HEK293T (cell line): ENCODE measurements around the gene MUC12.

Experiments
- CTCF ChIA-PET: fragments of 350-600 bp; formaldehyde crosslinking; extraction: SDS; loops from one replicate; lab custom pipeline; 2021; ENCODE audit warnings: antibody characterized with exemption, inconsistent platforms; lab: Yijun Ruan, JAX
- POLR2A ChIA-PET: fragments of 350-600 bp; formaldehyde crosslinking; extraction: SDS; loops from one replicate; lab custom pipeline; 2020; ENCODE audit warnings: antibody characterized with exemption, inconsistent platforms; lab: Yijun Ruan, JAX
- DNase-seq: peaks from one replicate; pipeline ENCODE4 v3.0.0; 2012; ENCODE audit warnings: mixed read lengths; ENCODE audit errors: extremely low spot score
- ARNT ChIP-seq: fragments of 450-650 bp; IDR thresholded peaks from 2 replicates; pipeline ENCODE4 v1.6.1; 2017; ENCODE audit warnings: mild to moderate bottlenecking
- BHLHE40 ChIP-seq: fragments of 450-650 bp; IDR thresholded peaks from 2 replicates; pipeline ENCODE4 v1.6.1; 2016; ENCODE audit warnings: mild to moderate bottlenecking, moderate library complexity, borderline replicate concordance
- CTBP1 ChIP-seq: fragments of 450-650 bp; IDR thresholded peaks from 2 replicates; pipeline ENCODE4 v1.6.1; 2016; ENCODE audit warnings: borderline replicate concordance
- ELF4 ChIP-seq: fragments of 450-650 bp; IDR thresholded peaks from 2 replicates; pipeline ENCODE4 v1.6.1; 2017; ENCODE audit warnings: antibody characterized with exemption
- FOXA1 ChIP-seq: fragments of 450-650 bp; IDR thresholded peaks from 2 replicates; pipeline ENCODE4 v1.6.1; 2016; ENCODE audit warnings: mild to moderate bottlenecking
- FOXK2 ChIP-seq: fragments of 450-650 bp; IDR thresholded peaks from 2 replicates; pipeline ENCODE4 v1.6.1; 2016; ENCODE audit warnings: mild to moderate bottlenecking
- FOXM1 ChIP-seq: fragments of 450-650 bp; IDR thresholded peaks from 2 replicates; pipeline ENCODE4 v1.6.1; 2017; ENCODE audit warnings: mild to moderate bottlenecking, borderline replicate concordance
- HDGF ChIP-seq: fragments of 450-650 bp; IDR thresholded peaks from 2 replicates; pipeline ENCODE4 v1.6.1; 2017; ENCODE audit warnings: antibody characterized with exemption, borderline replicate concordance
- L3MBTL2 ChIP-seq: fragments of 450-650 bp; conservative IDR thresholded peaks from 2 replicates; pipeline ENCODE4 v1.6.1; 2016; ENCODE audit warnings: mild to moderate bottlenecking
- LEF1 ChIP-seq: fragments of 450-650 bp; IDR thresholded peaks from 2 replicates; pipeline ENCODE4 v1.6.1; 2017; ENCODE audit warnings: mild to moderate bottlenecking, borderline replicate concordance
- NFRKB ChIP-seq: fragments of 450-650 bp; IDR thresholded peaks from 2 replicates; pipeline ENCODE4 v1.6.1; 2016; ENCODE audit warnings: mild to moderate bottlenecking, moderate library complexity
- PKNOX1 ChIP-seq: fragments of 450-650 bp; IDR thresholded peaks from 2 replicates; pipeline ENCODE4 v1.6.1; 2016
- SP1 ChIP-seq: fragments of 450-650 bp; IDR thresholded peaks from 2 replicates; pipeline ENCODE4 v1.6.1; 2017
- SUZ12 ChIP-seq: fragments of 450-650 bp; IDR thresholded peaks from 2 replicates; pipeline ENCODE4 v1.6.1; 2016; ENCODE audit warnings: mild to moderate bottlenecking
- TARDBP ChIP-seq: fragments of 450-650 bp; IDR thresholded peaks from 2 replicates; pipeline ENCODE4 v1.6.1; 2016
- ZNF384 ChIP-seq: fragments of 450-650 bp; IDR thresholded peaks from 2 replicates; pipeline ENCODE4 v1.6.1; 2016

MUC12 gene

GRCh38 chr7:101066141-101066832, 96.9 kb downstream of the MUC12 start:
- ChIA-PET POLR2A (interaction anchor here (2.0 kb wide), 1 partner anchor 177 kb away, joined by 6 read pairs; the partner anchor contains the start of gene UFSP1), CTCF (interaction anchor here (1.1 to 2.0 kb wide), 2 partner anchors 8 to 11 kb away, joined by 3 to 9 read pairs; no protein-coding TSS in a partner anchor)
- no peak for DNase-seq
- TF ChIP-seq FOXM1 = no peak
- 0 out of 2 replicates have a peak, but pooled peaks have one; percentile 28 for TF ChIP-seq CTBP1
- peak; percentile 34; the same call in 1 of the 2 replicates for TF ChIP-seq PKNOX1
- TF ChIP-seq SP1 = no peak

- no peak for TF ChIP-seq ELF4
- TF ChIP-seq SP1 = no peak
- TF ChIP-seq ARNT = no peak
- no peak for TF ChIP-seq CTBP1
- TF ChIP-seq FOXA1 = no peak
- TF ChIP-seq PKNOX1 = no peak
- no peak for TF ChIP-seq L3MBTL2
- no peak for TF ChIP-seq BHLHE40
- TF ChIP-seq ZNF384 = no peak
- TF ChIP-seq NFRKB = no peak
- no peak for TF ChIP-seq TARDBP
- TF ChIP-seq FOXM1 = no peak
- TF ChIP-seq HDGF = no peak
- TF ChIP-seq LEF1 = no peak
- no peak for TF ChIP-seq FOXK2
- TF ChIP-seq SUZ12 = no peak
- DNase-seq = no peak
- CTCF ChIA-PET = interaction anchor here (1.1 to 2.0 kb wide), 2 partner anchors 9 to 11 kb away, joined by 3 to 9 read pairs; no protein-coding TSS in a partner anchor
- POLR2A ChIA-PET = interaction anchor here (2.0 kb wide), 1 partner anchor 177 kb away, joined by 6 read pairs; the partner anchor contains the start of gene UFSP1
Measured at GRCh38 chr7:101066833-101067177, 97.4 kb downstream of the MUC12 start.

- TF ChIP-seq BHLHE40 (no peak), NFRKB (no peak), ARNT (no peak), TARDBP (no peak), SP1 (no peak), ELF4 (no peak), FOXA1 (no peak), CTBP1 (no peak), ZNF384 (no peak), L3MBTL2 (no peak), SUZ12 (no peak), LEF1 (no peak), HDGF (no peak), FOXM1 (no peak), FOXK2 (no peak), PKNOX1 (no peak)
- no peak for DNase-seq
- CTCF ChIA-PET = interaction anchor here (1.0 kb wide), 1 partner anchor 9 kb away, joined by 6 read pairs; no protein-coding TSS in a partner anchor
- POLR2A ChIA-PET = no interaction called here
Measured at GRCh38 chr7:101068401-101068800, 99.0 kb downstream of the MUC12 start.
